Mononuclear cell (primary cell): Measurements from ENCODE around the gene TRIM34. TPM values are rescaled to one million over a fixed set of nuclear protein-coding genes. Genes with fewer than 3 reads are reported as not detected.

Source experiments
- H3K27me3 ChIP-seq: 2 replicates; pipeline ENCODE4 v1.6.0; 2011; ENCODE audit warnings: low read length, control low read depth; ENCODE audit not compliant: insufficient read depth
- H3K4me1 ChIP-seq: 2 replicates; pipeline ENCODE4 v1.5.1; 2011; ENCODE audit warnings: mild to moderate bottlenecking, low read length, control low read depth; ENCODE audit not compliant: insufficient read depth
- H3K4me3 ChIP-seq: 2 replicates; pipeline ENCODE4 v1.5.1; 2011; ENCODE audit warnings: mild to moderate bottlenecking, low read length, moderate library complexity
- H3K9me3 ChIP-seq: 2 replicates; pipeline ENCODE4 v1.5.1; 2011; ENCODE audit warnings: low read depth, mild to moderate bottlenecking, control low read depth, low read length
- total RNA-seq: library from RNA; depleted of rRNA; stranded (reverse); fragments of >200 nt; gene quantifications from one replicate; pipeline ENCODE4 v1.2.3, GENCODE V29; 2012

TRIM34 gene
- total RNA-seq, 1 donor: 7.2 TPM

DNA sequence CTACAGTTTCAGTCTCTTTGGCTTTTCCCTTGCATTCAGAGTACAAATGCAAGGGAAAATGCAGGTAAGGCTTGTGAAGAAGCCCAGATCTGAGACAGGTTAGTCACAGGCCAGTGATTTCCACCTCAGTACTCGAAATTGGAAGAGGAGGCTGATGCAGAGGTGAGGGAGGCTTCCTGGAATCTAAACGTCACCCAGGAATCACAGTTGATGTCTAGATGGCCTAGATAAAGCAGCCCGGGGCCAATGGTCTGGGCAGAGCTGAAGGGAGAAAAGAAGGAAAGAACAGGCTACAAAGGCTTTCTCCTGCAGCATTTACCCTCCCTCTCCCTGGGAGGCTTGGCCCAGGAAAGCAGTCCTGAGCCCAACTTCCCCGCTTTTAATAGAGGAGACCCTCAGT lies 19.9 kb upstream of the TRIM34 start:
- no peak overlapping the region for H3K4me3 ChIP-seq
- no peaks in the 10 kb centered on the region for H3K27me3 ChIP-seq
- no peaks in the 10 kb centered on the region for H3K4me1 ChIP-seq
- no peaks in the 10 kb centered on the region for H3K9me3 ChIP-seq

DNA sequence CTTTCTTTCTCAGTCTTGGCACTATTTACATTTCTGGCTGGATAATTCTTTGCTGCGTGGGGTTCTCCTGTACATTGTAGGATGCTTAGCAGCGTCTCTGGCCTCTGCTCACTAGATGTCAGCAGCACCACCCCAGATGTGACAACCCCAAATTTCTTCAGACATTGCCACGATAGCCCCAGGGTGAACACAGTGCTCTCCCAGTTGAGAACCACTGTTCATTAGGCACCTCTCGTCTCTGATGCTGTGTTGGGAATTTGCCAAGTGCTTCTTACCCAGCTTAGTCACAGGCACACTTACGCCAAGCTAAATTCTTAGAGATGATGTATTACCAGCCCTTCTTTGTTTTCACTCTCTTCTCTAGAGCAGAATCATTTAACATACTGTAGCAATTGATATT lies 19.0 kb upstream of the TRIM34 start:
- H3K4me3 ChIP-seq: no peak overlapping the region
- H3K9me3 ChIP-seq: no peaks in the 10 kb centered on the region
- no peaks in the 10 kb centered on the region for H3K27me3 ChIP-seq
- H3K4me1 ChIP-seq: no peaks in the 10 kb centered on the region

DNA sequence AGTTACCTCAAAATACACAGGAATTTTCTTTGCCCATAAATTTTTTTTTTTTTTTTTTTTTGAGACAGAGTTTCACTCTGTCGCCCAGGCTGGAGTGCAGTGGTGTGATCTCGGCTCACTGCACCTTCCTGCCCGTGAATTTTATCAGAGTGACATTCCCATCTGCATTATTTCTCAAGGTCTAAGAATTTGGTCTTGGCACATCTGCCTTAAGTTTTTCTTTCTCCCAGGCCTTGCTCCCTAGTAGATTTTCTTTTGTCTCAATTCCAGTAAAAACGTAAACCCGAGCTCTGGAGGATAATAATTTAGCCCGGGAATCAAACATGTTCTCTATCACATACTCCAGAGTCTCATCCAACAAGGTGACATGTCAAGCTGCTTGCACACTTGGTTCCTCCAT lies 16.0 kb upstream of the TRIM34 start:
- Histone ChIP-seq H3K4me1 (no peaks in the 10 kb centered on the region), H3K9me3 (no peaks in the 10 kb centered on the region), H3K27me3 (no peaks in the 10 kb centered on the region), H3K4me3 (no peak overlapping the region)

DNA sequence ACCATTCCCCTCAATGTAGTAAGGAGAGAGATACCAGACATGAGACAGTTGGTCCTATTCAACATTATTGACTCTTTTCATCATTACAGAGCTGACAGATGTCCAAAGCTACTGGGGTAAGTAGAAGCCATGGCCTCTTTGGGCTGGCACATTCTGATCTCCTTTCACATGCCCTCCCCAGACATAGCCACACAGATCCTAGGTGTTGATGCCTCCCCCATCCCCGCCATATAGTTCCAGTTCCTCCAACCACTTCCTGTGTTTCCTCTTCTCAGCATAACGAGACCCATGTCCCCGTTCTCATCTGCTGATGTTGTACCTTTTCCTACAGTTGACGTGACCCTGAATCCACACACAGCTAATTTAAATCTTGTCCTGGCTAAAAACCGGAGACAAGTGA lies 14.4 kb upstream of the TRIM34 start:
- no peaks in the 10 kb centered on the region for H3K4me1 ChIP-seq
- H3K9me3 ChIP-seq: no peaks in the 10 kb centered on the region
- no peaks in the 10 kb centered on the region for H3K27me3 ChIP-seq
- H3K4me3 ChIP-seq: no peak overlapping the region

DNA sequence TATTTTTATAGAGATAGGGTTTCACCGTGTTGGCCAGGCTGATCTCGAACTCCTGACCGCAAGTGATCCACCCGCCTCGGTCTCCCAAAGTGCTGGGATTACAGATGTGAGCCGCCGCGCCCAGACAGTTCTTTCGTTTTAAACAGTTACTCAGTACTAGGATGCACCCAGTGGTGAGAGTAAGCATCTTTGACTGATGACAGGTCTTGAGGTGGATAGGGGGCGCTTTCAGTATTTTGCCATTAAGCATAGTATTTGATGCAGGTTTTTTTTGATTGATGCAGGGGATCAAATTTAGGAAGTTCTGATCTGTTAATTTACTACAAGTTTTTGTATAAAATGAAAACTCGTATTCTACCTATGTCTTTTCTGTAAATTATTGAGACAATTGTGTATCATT lies 13.2 kb upstream of the TRIM34 start:
- Histone ChIP-seq H3K27me3 (no peaks in the 10 kb centered on the region), H3K9me3 (no peaks in the 10 kb centered on the region), H3K4me1 (no peaks in the 10 kb centered on the region), H3K4me3 (no peak overlapping the region)

DNA sequence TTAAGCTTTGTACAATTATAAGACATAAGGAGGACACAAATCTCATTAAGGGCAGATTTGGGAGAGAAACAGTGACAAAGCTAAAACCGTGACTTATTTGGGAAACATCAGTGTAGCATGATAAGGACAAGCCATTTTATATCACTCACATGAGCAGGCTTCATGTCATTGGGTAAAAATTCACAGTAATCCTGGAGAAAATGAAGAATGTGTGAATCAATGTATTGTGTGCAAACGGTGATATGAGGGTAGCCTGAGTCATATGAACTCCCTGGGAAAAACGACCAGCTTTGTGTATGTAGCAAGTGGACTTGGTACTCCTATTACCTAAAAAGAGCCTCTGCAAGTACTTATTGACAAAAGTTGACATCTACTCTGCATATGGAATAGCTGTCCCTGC lies 6.0 kb upstream of the TRIM34 start:
- Histone ChIP-seq H3K4me1 (peaks cover 1% of the 10 kb centered on the region), H3K9me3 (no peaks in the 10 kb centered on the region), H3K27me3 (no peaks in the 10 kb centered on the region), H3K4me3 (no peak overlapping the region)

DNA sequence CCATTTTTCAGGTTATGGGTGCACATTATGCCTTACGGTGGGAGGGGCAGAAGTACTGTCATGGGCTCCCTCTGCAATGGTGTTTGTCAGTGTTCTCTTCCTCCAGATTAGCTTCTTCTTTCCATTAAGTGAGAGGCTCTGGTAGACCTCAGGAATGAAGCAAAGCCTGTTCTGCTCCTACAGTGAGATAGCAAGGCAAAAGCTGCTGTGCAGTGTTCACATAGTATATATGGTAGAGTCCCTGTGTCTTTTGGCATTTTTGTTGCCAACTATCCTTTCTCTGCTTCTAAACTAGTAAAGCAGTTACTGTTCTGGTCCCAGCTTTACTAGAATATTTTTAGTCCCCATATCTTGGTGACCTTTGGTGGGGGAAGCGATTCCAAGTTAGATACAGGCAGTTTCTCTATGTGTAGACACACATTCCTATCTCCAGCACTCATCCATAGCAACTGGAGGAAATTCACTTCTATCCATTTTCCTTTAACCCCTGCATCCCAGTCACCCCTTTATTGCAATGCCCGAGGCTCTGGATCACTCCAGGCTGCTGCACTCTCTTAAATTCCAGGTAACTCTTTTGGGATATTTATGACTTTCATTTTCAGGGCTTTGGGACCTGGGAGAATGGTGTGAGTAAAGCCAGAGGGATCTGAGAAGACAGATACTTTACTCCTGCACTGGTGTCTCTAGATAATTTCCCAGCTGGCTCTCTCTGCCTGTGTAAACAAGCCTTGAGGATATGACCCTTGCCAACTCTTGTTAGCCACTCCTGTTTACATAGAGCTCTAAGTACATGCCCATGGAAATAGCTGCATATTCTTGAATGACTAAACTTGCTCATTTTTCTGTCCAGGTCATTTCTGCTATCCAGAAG lies 3.9 kb upstream of the TRIM34 start:
- Histone ChIP-seq H3K4me1 (peaks cover 17% of the 10 kb centered on the region), H3K27me3 (no peaks in the 10 kb centered on the region), H3K9me3 (no peaks in the 10 kb centered on the region), H3K4me3 (no peak overlapping the region)

DNA sequence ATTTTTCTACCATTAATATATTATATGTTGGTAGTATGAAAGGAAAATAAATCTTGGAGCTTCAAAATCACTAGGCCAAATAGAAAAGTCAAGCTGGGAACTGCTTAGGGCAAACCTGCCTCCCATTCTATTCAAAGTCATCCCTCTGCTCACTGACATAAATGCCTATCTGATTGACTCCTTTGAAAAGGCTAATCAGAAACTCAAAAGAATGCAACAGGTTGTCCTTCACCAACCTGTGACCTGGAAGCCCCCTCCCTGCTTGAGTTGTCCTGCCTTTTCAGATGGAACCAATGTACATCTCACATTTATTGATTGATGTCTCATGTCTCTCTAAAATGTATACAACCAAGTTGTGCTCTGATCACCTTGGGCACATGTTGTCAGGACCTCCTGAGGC lies 3.2 kb upstream of the TRIM34 start:
- Histone ChIP-seq H3K4me3 (no peak overlapping the region), H3K4me1 (peaks cover 23% of the 10 kb centered on the region), H3K9me3 (no peaks in the 10 kb centered on the region), H3K27me3 (no peaks in the 10 kb centered on the region)

DNA sequence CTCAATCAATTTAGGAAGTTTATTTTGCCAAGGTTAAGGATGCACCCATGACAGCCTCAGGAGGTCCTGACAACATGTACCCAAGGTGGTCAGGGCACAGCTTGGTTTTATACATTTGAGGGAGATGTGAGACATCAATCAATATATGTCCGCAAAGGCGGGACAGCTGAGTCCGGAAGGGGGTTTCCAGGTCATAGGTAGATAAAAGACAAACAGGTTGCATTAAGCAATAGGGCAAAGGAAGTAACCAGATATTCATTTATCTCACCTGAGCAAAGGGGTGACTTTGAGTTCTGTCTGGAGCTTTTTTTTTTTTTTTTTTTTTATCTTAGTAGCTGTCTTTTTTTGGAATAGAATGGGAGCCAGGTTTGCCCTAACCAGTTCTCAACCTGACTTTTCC lies 2.0 kb upstream of the TRIM34 start:
- no peaks in the 10 kb centered on the region for H3K27me3 ChIP-seq
- no peaks in the 10 kb centered on the region for H3K9me3 ChIP-seq
- H3K4me1 ChIP-seq: peaks cover 35% of the 10 kb centered on the region
- no peak overlapping the region for H3K4me3 ChIP-seq

DNA sequence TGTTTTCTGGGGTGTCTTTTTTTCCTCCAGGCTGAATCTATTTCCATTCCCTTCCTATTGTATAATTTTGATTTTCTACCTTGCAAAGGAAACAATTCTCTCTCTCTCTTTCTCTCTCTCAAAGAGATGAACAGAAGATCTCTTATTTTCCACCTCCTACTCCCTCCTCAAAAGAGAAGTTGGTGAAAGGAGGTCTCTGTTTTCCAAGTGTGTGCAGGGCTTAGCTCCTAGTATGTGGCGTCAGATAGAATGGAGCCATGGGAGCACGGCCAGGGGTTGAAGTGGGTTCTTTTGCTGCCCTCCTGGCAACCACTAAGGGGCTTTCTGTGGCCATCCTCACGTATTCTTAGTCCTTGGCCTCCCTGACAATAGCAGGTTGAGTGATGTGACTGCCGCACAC lies 480 bp downstream of the TRIM34 start:
- Histone ChIP-seq H3K9me3 (no peaks in the 10 kb centered on the region), H3K27me3 (no peaks in the 10 kb centered on the region), H3K4me1 (peaks cover 38% of the 10 kb centered on the region), H3K4me3 (peak overlapping the region; percentile 69)

DNA sequence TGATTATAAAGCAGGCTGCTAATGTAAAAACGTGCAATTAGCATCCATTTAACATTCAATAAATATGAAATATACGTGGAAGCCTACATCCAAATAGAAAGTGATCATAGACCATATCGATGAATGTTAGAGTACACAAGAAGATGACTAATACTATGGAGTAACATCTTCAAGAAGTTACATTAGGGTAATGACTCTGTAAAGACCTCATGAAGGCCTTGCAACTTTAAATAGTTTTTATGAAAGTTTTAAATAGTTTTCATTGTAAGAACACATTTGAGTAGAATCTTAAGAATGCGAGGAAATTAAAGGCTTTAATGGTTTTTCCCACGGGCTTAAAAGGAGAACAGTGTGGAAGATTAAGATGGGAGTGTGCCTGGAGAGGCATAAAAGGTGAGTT lies 1.4 kb downstream of the TRIM34 start:
- H3K27me3 ChIP-seq: no peaks in the 10 kb centered on the region
- H3K4me1 ChIP-seq: peaks cover 41% of the 10 kb centered on the region
- H3K9me3 ChIP-seq: no peaks in the 10 kb centered on the region
- H3K4me3 ChIP-seq: no peak overlapping the region

DNA sequence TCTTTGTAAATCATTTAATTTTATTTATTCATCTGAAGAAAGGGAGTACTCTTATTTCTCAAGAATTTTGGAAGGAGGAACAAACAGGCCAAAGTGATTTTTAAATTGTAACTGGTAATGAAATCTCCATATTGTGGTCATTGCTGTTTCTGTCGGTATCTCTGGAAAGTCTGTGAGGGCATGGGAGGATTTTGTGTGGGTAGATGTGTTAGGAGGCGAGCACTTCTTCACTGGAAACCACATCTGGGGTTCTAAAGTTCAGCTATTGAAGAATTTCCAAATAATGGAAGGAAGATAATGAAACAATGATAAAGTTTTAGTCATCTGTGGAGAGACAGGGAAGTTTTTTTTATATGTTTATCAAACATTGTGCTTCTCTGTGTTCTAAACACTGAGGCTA lies 6.6 kb downstream of the TRIM34 start:
- Histone ChIP-seq H3K27me3 (no peaks in the 10 kb centered on the region), H3K4me3 (no peak overlapping the region), H3K9me3 (no peaks in the 10 kb centered on the region), H3K4me1 (peaks cover 32% of the 10 kb centered on the region)

DNA sequence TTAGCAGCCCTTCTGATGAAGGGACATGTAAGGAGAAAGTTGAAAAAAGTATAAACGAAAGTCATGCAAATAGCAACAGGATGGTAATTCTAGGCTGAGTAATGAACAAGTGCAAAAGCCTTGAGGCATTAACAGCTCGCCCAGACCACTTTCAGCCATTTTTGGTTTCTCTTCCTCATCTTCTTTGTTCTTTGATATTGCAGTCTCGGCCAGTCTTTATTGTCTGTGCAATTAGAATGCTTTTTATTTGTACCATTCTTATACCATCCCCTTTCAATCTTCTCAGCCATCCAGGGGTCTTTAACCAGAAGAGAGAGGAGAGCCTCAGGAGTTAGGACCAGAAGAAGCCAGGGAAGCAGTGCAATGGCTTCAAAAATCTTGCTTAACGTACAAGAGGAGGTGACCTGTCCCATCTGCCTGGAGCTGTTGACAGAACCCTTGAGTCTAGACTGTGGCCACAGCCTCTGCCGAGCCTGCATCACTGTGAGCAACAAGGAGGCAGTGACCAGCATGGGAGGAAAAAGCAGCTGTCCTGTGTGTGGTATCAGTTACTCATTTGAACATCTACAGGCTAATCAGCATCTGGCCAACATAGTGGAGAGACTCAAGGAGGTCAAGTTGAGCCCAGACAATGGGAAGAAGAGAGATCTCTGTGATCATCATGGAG lies 7.3 kb downstream of the TRIM34 start:
- no peaks in the 10 kb centered on the region for H3K9me3 ChIP-seq
- peaks cover 25% of the 10 kb centered on the region for H3K4me1 ChIP-seq
- no peak overlapping the region for H3K4me3 ChIP-seq
- no peaks in the 10 kb centered on the region for H3K27me3 ChIP-seq

DNA sequence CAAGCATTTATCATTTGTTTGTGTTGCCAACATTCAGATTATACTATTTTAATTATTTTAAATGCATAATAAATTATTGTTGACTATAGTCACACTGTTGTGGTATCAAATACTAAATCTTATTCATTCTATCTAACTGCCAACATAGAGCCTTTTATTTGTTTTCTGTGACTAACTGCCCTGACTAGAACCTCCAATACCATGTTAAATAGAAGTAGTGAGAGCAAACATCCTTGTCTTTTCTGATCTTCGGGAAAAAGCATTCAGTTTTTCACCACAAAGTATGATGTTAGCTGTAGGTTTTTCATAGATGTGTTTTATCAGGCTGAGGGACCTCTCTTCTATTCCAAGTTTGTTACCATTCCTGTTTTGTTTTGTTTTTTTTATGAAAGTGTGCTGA lies 15.2 kb downstream of the TRIM34 start:
- H3K4me3 ChIP-seq: no peak overlapping the region
- H3K9me3 ChIP-seq: no peaks in the 10 kb centered on the region
- H3K27me3 ChIP-seq: no peaks in the 10 kb centered on the region
- H3K4me1 ChIP-seq: no peaks in the 10 kb centered on the region

DNA sequence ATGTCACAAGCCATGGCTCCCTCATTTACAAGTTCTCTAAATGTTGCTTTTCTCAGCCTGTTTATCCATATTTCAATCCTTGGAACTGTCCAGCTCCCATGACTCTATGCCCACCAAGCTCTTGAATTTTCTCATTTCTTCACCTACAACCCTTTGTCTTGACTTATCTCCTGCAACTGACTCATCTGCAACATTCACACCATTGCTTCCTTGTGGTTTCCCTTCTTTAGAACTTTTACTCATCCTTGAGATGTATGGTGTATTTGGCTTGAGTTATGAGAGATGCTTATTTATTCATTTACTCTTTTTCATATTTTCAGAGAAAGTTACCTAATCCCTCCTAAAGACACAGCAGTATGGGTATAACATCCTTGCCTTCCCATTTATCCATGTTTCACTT lies 18.8 kb downstream of the TRIM34 start:
- no peaks in the 10 kb centered on the region for H3K27me3 ChIP-seq
- no peaks in the 10 kb centered on the region for H3K9me3 ChIP-seq
- H3K4me3 ChIP-seq: no peak overlapping the region

DNA sequence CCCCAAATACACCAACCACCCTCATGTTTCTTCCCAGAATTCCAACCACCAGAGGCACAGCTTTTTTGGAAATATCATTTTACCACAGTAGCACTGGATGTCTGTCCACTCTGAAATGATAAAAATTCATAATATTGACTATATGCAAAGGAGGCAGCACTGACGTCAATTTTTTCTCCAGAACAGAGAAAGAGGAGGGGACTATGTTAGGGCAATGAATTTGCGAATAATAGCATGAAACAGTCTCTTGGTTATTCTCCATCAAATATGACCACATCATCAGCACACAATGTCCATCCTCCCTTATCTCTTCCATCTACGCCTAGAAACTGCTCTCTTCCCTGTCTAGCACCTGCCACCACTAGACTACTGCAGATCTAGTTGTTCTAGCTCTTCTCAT lies 21.3 kb downstream of the TRIM34 start:
- Histone ChIP-seq H3K27me3 (no peaks in the 10 kb centered on the region), H3K9me3 (no peaks in the 10 kb centered on the region), H3K4me3 (no peak overlapping the region), H3K4me1 (no peaks in the 10 kb centered on the region)

More for the DNA sequence above, 18.8 kb downstream of the TRIM34 start:
- H3K4me1 ChIP-seq: no peaks in the 10 kb centered on the region
